Measurements from ENCODE around the gene WDR12.
"Not testable (repeated sequence)": the region's sequence is repeated elsewhere in the genome, so short reads cannot be mapped to it uniquely, and the experiment has no call there.

WDR12 gene

DNA sequence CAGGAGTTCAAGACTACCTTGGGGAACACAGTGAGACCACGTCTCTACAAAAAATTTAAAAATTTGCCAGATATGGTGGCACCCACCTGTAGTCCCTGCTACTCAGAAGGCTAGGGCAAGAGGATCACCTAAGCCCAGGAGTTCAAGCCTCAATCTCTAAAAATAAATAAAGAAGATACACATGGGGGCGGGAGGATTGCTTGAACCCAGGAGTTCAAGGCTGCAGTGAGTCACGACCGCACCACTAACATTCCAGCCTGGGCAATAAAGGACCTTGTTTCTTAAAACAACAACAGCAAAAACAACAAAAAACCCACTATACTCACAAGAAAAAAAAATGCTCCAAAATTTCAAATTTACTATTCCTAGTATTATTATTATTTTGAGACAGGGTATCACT, 29.9 kb downstream of the WDR12 start:
- peaks cover 47% of the 10 kb centered on the region for H3K36me3 ChIP-seq (ENCODE audit: control insufficient read depth, low read depth, low read length)

DNA sequence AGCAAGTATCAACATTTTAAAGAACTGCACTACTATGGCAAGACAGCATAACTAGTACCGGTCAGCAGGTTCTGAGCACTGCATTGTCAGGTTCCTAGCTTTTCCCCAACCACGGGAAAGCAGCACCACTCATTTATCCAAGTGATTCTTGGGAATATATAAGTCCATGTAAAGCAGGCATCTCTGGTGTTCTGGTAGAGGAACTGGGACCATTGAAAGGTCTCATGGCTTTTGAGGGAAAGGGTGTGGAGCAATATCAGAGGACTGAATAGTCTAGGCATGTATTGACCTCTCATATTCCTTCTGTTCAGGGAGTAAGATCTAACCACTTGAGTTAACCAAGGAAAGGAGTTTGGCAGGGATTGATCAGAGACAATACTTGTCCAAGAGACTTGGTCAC, 33.8 kb downstream of the WDR12 start:
- no peaks in the 10 kb centered on the region for H3K4me1 ChIP-seq (ENCODE audit: control insufficient read depth, low read depth, low read length)
- H3K27me3 ChIP-seq (ENCODE audit: control insufficient read depth, insufficient read depth, low read length) = peaks cover 4% of the 10 kb centered on the region
- no peak overlapping the region for H3K27ac ChIP-seq (ENCODE audit: low read length)
- peaks cover 18% of the 10 kb centered on the region for H3K36me3 ChIP-seq (ENCODE audit: control insufficient read depth, low read depth, low read length)
- H3K4me3 ChIP-seq (ENCODE audit: low read length) = no peak overlapping the region
- H3K9me3 ChIP-seq (ENCODE audit: control insufficient read depth, low read depth, low read length) = no peaks in the 10 kb centered on the region
- no peak overlapping the region for H3K9ac ChIP-seq (ENCODE audit: low read length)

More for the DNA sequence above, 29.9 kb downstream of the WDR12 start:
- H3K9me3 ChIP-seq (ENCODE audit: control insufficient read depth, low read depth, low read length) = no peaks in the 10 kb centered on the region
- no peaks in the 10 kb centered on the region for H3K4me1 ChIP-seq (ENCODE audit: control insufficient read depth, low read depth, low read length)
- no peak overlapping the region for H3K27ac ChIP-seq (ENCODE audit: low read length)
- no peak overlapping the region for H3K4me3 ChIP-seq (ENCODE audit: low read length)
- H3K27me3 ChIP-seq (ENCODE audit: control insufficient read depth, insufficient read depth, low read length) = no peaks in the 10 kb centered on the region
- H3K9ac ChIP-seq (ENCODE audit: low read length) = no peak overlapping the region

GRCh38 chr2:202871300-202872141, 40.0 kb downstream of the WDR12 start, which contains the start of gene ICA1L:
TSS of gene ICA1L (minus strand) at chr2:202871766. CDS start at chr2:202829009, 42,757 bp downstream.
- Histone ChIP-seq H3K9me3 (ENCODE audit: control insufficient read depth, low read depth, low read length) (no peaks in the 10 kb centered on the region), H3K27ac (ENCODE audit: low read length) (no peak within 1 kb of the TSS), H3K9ac (ENCODE audit: low read length) (peak within 1 kb of the TSS; percentile 62), H3K27me3 (ENCODE audit: control insufficient read depth, insufficient read depth, low read length) (peaks cover 10% of the 10 kb centered on the region), H3K4me1 (ENCODE audit: control insufficient read depth, low read depth, low read length) (no peaks in the 10 kb centered on the region), H3K36me3 (ENCODE audit: control insufficient read depth, low read depth, low read length) (no peaks in the 10 kb centered on the region), H3K4me3 (ENCODE audit: low read length) (peak within 1 kb of the TSS; percentile 73)

- H3K4me3 ChIP-seq (ENCODE audit: low read length) = peak overlapping the region; percentile 73
- no peaks in the 10 kb centered on the region for H3K36me3 ChIP-seq (ENCODE audit: control insufficient read depth, low read depth, low read length)
- H3K27ac ChIP-seq (ENCODE audit: low read length) = no peak overlapping the region
- no peaks in the 10 kb centered on the region for H3K4me1 ChIP-seq (ENCODE audit: control insufficient read depth, low read depth, low read length)
- H3K9me3 ChIP-seq (ENCODE audit: control insufficient read depth, low read depth, low read length) = no peaks in the 10 kb centered on the region
- peak overlapping the region; percentile 62 for H3K9ac ChIP-seq (ENCODE audit: low read length)
- H3K27me3 ChIP-seq (ENCODE audit: control insufficient read depth, insufficient read depth, low read length) = peaks cover 10% of the 10 kb centered on the region
These were observed 40.8 kb downstream of the WDR12 start for GRCh38 chr2:202870431-202871299.

DNA sequence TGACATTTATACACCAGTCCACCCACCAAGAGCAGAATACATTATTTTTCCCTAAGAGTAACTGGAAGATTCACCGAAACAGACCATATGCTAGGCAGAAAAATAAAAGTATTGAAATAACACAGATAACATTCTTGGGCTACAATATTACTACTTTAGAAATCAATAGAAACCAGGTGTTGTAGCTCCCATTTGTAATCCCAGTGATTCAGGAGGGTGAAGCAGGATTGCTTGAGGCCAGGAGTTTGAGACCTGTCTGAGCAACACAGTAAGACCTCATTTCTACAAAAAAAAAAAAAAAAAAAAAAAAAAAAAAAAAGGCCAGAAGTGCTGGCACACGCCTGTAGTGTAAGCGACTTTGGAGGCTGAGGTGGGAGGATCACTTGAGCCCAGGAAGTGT, 49.5 kb downstream of the WDR12 start:
- H3K27me3 ChIP-seq (ENCODE audit: control insufficient read depth, insufficient read depth, low read length) = no peaks in the 10 kb centered on the region
- H3K4me1 ChIP-seq (ENCODE audit: control insufficient read depth, low read depth, low read length) = no peaks in the 10 kb centered on the region
- H3K9me3 ChIP-seq (ENCODE audit: control insufficient read depth, low read depth, low read length) = no peaks in the 10 kb centered on the region
- H3K9ac ChIP-seq (ENCODE audit: low read length) = no peak overlapping the region
- H3K4me3 ChIP-seq (ENCODE audit: low read length) = no peak overlapping the region
- no peaks in the 10 kb centered on the region for H3K36me3 ChIP-seq (ENCODE audit: control insufficient read depth, low read depth, low read length)
- no peak overlapping the region for H3K27ac ChIP-seq (ENCODE audit: low read length)

- no peak overlapping the region for H3K4me3 ChIP-seq (ENCODE audit: low read length)
- H3K9me3 ChIP-seq (ENCODE audit: control insufficient read depth, low read depth, low read length) = no peaks in the 10 kb centered on the region
- H3K27me3 ChIP-seq (ENCODE audit: control insufficient read depth, insufficient read depth, low read length) = no peaks in the 10 kb centered on the region
- H3K9ac ChIP-seq (ENCODE audit: low read length) = no peak overlapping the region
- H3K4me1 ChIP-seq (ENCODE audit: control insufficient read depth, low read depth, low read length) = no peaks in the 10 kb centered on the region
- H3K27ac ChIP-seq (ENCODE audit: low read length) = no peak overlapping the region
- H3K36me3 ChIP-seq (ENCODE audit: control insufficient read depth, low read depth, low read length) = no peaks in the 10 kb centered on the region
These were observed 52.9 kb downstream of the WDR12 start for GRCh38 chr2:202858601-202859000.

- H3K4me1 ChIP-seq (ENCODE audit: control insufficient read depth, low read depth, low read length); H3K9me3 ChIP-seq (ENCODE audit: control insufficient read depth, low read depth, low read length); H3K4me3 ChIP-seq (ENCODE audit: low read length); H3K9ac ChIP-seq (ENCODE audit: low read length); H3K27me3 ChIP-seq (ENCODE audit: control insufficient read depth, insufficient read depth, low read length); H3K27ac ChIP-seq (ENCODE audit: low read length); H3K36me3 ChIP-seq (ENCODE audit: control insufficient read depth, low read depth, low read length): not testable (repeated sequence)
These were observed 62.1 kb downstream of the WDR12 start for GRCh38 chr2:202849343-202849742.

DNA sequence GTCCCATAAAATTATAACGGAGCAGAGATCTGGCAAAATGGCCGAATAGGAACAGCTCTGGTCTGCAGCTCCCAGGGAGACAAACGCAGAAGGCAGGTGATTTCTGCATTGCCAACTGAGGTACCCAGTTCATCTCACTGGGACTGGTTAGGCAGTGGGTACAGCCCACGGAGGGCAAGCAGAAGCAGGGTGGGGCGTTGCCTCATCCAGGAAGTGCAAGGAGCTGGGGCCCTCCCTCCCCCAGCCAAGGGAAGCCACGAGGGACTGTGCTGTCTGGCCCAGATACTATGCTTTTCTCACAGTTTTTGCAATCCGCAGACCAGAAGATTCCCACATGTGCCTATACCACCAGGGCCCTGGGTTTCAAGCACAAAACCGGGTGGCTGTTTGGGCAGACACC, 62.7 kb downstream of the WDR12 start:
- H3K9me3 ChIP-seq (ENCODE audit: control insufficient read depth, low read depth, low read length) = no peaks in the 10 kb centered on the region
- no peak overlapping the region for H3K27ac ChIP-seq (ENCODE audit: low read length)
- no peaks in the 10 kb centered on the region for H3K27me3 ChIP-seq (ENCODE audit: control insufficient read depth, insufficient read depth, low read length)
- no peak overlapping the region for H3K9ac ChIP-seq (ENCODE audit: low read length)
- no peaks in the 10 kb centered on the region for H3K4me1 ChIP-seq (ENCODE audit: control insufficient read depth, low read depth, low read length)
- H3K36me3 ChIP-seq (ENCODE audit: control insufficient read depth, low read depth, low read length) = no peaks in the 10 kb centered on the region
- no peak overlapping the region for H3K4me3 ChIP-seq (ENCODE audit: low read length)

DNA sequence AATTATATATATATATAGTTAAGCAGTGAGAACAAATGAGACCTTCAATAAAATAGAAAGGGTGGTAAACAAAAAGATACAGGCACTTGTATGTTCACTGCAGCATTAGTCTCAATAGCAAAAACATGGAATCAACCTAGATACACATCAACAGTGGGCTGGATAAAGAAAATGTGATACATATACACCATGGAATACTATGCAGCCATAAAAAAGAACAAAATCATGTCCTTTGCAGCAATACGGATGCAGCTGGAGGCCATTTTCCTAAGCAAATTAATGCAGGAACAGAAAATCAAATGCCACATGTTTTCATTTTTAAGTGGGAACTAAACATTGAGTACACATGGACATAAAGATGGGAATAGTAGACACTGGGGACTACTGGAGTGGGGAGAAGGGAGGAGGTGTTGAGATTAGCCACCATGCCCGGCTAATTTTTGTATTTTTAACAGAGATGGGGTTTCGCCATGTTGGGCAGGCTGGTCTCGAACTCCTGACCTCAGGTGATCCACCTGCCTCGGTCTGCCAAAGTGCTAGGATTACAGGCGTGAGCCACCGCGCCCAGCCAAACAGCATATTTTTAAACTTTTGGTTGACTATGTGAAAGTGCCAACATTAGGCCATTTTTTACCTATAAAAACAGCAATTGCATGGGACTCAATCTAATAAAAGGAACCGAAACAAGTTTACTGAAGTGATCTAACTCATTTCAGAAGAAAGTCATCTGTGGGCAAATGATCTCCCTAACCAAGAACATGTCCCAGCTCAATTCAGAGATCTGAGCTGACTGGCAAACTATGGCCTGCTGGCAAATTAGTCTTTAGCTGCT, 63.6 kb downstream of the WDR12 start:
- Histone ChIP-seq H3K4me1 (ENCODE audit: control insufficient read depth, low read depth, low read length) (no peaks in the 10 kb centered on the region), H3K27ac (ENCODE audit: low read length) (no peak overlapping the region), H3K27me3 (ENCODE audit: control insufficient read depth, insufficient read depth, low read length) (no peaks in the 10 kb centered on the region), H3K9me3 (ENCODE audit: control insufficient read depth, low read depth, low read length) (no peaks in the 10 kb centered on the region), H3K4me3 (ENCODE audit: low read length) (no peak overlapping the region), H3K36me3 (ENCODE audit: control insufficient read depth, low read depth, low read length) (no peaks in the 10 kb centered on the region), H3K9ac (ENCODE audit: low read length) (no peak overlapping the region)

DNA sequence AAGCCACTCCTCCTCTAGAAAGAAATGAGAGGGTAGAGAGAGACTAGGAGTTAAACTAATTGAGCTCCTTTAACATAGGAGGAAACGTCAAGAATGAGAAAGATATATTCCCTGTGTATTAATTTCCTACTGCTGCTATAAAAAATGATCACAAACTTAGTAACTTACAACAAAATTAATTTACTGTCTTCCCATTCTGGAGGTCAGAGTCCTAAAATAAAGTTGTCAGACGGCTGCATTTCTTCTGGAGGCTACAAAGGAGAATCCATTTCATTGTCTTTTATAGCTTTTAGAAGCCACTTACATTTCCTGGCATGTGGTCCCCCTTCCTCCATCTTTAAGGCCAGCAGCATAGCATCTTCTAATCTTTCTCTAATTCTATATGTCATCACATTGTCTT, 66.8 kb downstream of the WDR12 start:
- Histone ChIP-seq H3K4me1 (ENCODE audit: control insufficient read depth, low read depth, low read length) (no peaks in the 10 kb centered on the region), H3K9ac (ENCODE audit: low read length) (no peak overlapping the region), H3K27ac (ENCODE audit: low read length) (no peak overlapping the region), H3K36me3 (ENCODE audit: control insufficient read depth, low read depth, low read length) (no peaks in the 10 kb centered on the region), H3K4me3 (ENCODE audit: low read length) (no peak overlapping the region), H3K9me3 (ENCODE audit: control insufficient read depth, low read depth, low read length) (no peaks in the 10 kb centered on the region), H3K27me3 (ENCODE audit: control insufficient read depth, insufficient read depth, low read length) (no peaks in the 10 kb centered on the region)

- Histone ChIP-seq H3K27me3 (ENCODE audit: control insufficient read depth, insufficient read depth, low read length) (no peaks in the 10 kb centered on the region), H3K9me3 (ENCODE audit: control insufficient read depth, low read depth, low read length) (no peaks in the 10 kb centered on the region), H3K36me3 (ENCODE audit: control insufficient read depth, low read depth, low read length) (no peaks in the 10 kb centered on the region), H3K4me3 (ENCODE audit: low read length) (no peak overlapping the region), H3K27ac (ENCODE audit: low read length) (no peak overlapping the region), H3K4me1 (ENCODE audit: control insufficient read depth, low read depth, low read length) (no peaks in the 10 kb centered on the region), H3K9ac (ENCODE audit: low read length) (no peak overlapping the region)
These were observed 68.8 kb downstream of the WDR12 start for GRCh38 chr2:202842690-202843089.
